SKM-1 (cell line): ENCODE results near the gene PDSS2.
"Not testable (repeated sequence)": the region's sequence is repeated elsewhere in the genome, so short reads cannot be mapped to it uniquely, and the experiment has no call there.

Experiments
- DNase-seq: peaks from one replicate; lab custom pipeline; 2025; ENCODE audit not compliant: unreplicated experiment; lab: John Stamatoyannopoulos, UW

The PDSS2 gene

GRCh38 chr6:107329063-107329860, 130.1 kb downstream of the PDSS2 start:
- DNase-seq = no peak

GRCh38 chr6:107328081-107328480, 131.3 kb downstream of the PDSS2 start:
- no peak for DNase-seq

- no peak for DNase-seq
Measured at GRCh38 chr6:107323133-107323785, 136.1 kb downstream of the PDSS2 start.

GRCh38 chr6:107321793-107322192, 137.6 kb downstream of the PDSS2 start:
- DNase-seq = no peak

- DNase-seq = no peak
Measured at GRCh38 chr6:107319906-107320530, 139.3 kb downstream of the PDSS2 start.

GRCh38 chr6:107318100-107318736, 141.1 kb downstream of the PDSS2 start:
- peak; percentile 76 for DNase-seq

- no peak for DNase-seq
Measured at GRCh38 chr6:107315114-107315513, 144.2 kb downstream of the PDSS2 start.

- DNase-seq = no peak
Measured at GRCh38 chr6:107314531-107314939, 144.8 kb downstream of the PDSS2 start.

- DNase-seq = no peak
Measured at GRCh38 chr6:107313776-107314175, 145.6 kb downstream of the PDSS2 start.

- DNase-seq = no peak
Measured at GRCh38 chr6:107310362-107310761, 149.0 kb downstream of the PDSS2 start.

GRCh38 chr6:107308677-107309076, 150.7 kb downstream of the PDSS2 start:
- no peak for DNase-seq

GRCh38 chr6:107305994-107306393, 153.4 kb downstream of the PDSS2 start:
- DNase-seq = not testable (repeated sequence)

GRCh38 chr6:107305391-107305790, 154.0 kb downstream of the PDSS2 start:
- DNase-seq = no peak

- no peak for DNase-seq
Measured at GRCh38 chr6:107304421-107305025, 154.8 kb downstream of the PDSS2 start.

- DNase-seq = no peak
Measured at GRCh38 chr6:107293350-107293749, 166.0 kb downstream of the PDSS2 start.

- DNase-seq = no peak
Measured at GRCh38 chr6:107292715-107293271, 166.6 kb downstream of the PDSS2 start.

- DNase-seq = no peak
Measured at GRCh38 chr6:107290491-107290890, 168.9 kb downstream of the PDSS2 start.

GRCh38 chr6:107289258-107289657, 170.1 kb downstream of the PDSS2 start:
- DNase-seq = not testable (repeated sequence)

GRCh38 chr6:107285683-107286082, 173.7 kb downstream of the PDSS2 start:
- DNase-seq = not testable (repeated sequence)

- no peak for DNase-seq
Measured at GRCh38 chr6:107284805-107285204, 174.6 kb downstream of the PDSS2 start.

- DNase-seq = no peak
Measured at GRCh38 chr6:107280791-107281190, 178.6 kb downstream of the PDSS2 start.
